Stimulated activated CD4-positive, alpha-beta T cell treated with anti-CD3 and anti-CD28 coated beads, TNF-alpha, amount 100 ng/mL, for 1 hour (primary cell): ENCODE data around the gene DNM2.

Experiments
- DNase-seq, 3 donors: peaks; one replicate each; pipeline ENCODE4 v3.0.0-alpha.2; 2020; ENCODE audit warnings: low read depth in 3 of 3, low spot score in 1 of 3

Gene DNM2

DNA sequence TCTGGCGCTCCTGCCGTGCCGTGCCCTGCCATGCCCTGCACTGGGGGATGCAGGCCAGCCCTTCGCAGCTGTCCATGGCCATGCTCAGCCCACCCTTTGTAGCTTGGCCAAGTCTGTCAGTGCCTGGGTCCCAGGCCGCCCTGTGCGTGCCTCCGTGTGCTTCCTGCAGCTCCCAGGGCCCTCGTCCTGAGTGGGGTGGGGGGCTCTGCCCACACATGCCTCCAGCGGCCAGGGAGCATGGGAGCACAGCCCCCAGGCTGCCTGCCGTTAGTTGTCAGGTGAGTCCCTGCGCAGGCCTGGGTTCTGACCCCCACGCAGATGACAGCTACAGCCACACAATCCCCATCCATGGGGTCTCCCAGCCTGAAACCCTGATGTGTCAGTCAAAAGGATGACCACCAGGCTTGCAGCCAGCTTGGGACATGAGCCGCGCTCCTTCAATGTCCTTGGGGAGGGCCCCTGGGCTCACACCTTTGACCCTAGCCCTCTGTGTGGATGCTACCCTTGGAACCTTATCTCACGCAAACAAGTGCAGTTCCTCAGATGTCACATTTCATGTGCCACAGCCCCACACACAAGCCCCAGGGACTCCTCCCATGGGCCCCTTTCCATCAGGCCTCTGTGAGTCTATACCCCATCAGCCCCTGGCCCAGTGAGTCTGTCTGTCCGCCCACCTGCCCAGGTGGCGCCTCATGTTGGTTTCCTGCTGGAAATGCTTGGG, 93.7 kb downstream of the DNM2 start:
- no peak for DNase-seq

DNA sequence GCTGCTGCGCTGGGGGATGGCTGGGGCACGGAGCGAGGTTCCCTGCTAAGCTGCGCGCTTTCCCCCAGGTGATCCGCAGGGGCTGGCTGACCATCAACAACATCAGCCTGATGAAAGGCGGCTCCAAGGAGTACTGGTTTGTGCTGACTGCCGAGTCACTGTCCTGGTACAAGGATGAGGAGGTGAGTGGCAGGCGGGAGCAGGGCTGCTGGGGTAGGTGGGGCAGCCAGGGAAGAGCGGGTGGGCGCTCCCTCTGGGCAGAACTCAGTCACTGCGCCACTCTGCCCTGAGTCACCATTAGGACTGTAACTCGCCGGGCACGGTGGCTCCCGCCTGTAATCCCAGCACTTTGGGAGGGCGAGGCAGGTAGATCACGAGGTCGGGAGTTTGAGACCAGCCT, 94.3 kb downstream of the DNM2 start:
- no peak for DNase-seq

GRCh38 chr19:10812902-10813404, 95.1 kb downstream of the DNM2 start:
- DNase-seq, result no peak

- no peak for DNase-seq
Observed at GRCh38 chr19:10815007-10815536, 97.2 kb downstream of the DNM2 start.

DNA sequence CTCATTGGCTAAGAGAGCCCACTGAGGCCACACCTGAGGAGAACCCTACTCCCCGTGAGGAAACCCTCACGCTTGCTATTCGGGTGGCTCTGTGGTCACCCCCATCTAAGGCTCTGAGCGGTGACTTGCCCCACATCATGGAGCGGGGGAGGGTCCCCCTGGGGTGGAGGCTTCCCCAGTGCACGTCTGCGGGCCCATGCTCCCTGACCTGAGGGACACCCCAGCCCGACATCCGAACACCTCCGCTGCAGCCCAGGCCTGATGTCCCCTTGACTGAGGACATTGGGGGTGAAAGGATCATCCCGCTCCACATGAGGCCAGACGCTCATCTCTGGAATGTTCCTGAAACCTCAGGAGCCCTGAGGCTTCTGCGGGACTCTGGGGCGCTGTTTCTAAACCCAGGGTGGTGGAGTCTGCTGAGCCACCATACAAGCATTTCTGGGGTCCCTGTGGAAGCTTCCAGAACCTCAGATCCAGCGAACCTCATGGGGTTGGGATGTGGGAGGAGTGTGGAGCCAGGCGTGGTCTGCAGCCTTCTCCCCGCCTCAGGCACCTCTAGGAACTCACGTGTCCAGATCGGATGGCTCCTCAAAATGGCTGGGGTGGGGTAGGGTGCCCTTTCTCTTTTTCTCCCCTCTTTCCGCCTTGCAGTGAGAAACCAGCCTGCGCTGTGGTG, 98.2 kb downstream of the DNM2 start:
- no peak for DNase-seq

DNA sequence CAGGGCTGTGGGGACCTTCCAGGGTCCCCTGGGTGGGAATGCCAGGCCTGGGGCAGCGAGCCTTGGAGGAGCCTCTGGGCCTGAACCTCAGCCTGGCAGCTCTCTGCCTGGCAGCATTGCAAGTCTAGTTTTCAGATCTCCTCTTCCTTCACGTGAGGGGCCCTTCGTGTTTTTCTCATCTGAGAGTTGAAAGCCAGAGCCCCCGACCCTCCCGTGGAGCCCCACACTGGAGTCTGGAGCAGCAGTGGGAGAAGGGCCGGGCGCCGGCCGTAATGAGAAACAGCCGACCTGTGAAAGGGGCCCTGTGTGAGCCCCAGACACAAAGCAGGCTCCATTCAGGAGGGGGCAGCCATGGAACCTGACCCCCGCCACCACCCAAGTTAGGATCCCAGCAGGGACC, 98.8 kb downstream of the DNM2 start:
- no peak for DNase-seq

DNA sequence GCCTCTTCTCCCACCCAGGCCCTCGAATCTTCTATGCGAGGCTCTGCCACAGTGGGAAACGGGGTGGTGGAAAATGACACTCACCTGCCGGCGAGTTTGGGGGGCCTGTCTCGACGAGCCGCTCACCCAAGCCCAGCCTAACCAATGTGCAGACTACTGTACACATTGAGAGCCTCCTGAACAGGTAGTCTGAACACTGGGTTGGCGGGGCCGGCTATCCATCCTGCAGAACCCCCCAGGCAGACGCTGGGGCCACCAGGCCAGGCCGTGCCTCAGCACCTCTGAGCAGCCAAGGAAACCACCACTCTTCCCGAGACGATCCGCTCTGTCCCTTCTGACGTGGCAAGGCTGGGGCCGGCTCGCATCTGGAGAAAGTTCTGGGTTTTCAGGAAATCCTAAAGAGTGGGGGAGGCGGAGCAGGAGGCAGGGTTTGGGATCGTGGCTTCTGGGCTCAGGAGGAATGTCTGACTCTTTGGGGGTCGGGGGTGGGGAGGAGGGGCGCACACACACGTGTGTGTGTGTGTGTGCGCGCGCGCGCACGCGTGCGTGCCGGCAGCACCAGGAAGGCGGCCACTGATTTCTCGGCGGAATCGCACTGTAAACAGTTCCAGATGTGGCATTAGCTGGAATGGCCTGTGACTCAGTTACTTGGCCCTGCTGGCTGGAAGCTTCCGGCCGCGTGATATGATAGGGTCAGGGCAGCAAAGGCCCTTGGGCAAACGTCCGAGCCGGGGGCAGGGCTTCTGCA, 99.6 kb downstream of the DNM2 start:
- no peak for DNase-seq

GRCh38 chr19:10818301-10819123, 100.6 kb downstream of the DNM2 start:
- no peak for DNase-seq

GRCh38 chr19:10819124-10820060, 101.5 kb downstream of the DNM2 start:
- DNase-seq, result no peak

GRCh38 chr19:10820173-10820572, 102.3 kb downstream of the DNM2 start:
- DNase-seq, result no peak

- no peak for DNase-seq
Observed at GRCh38 chr19:10823690-10824089, 105.8 kb downstream of the DNM2 start.

GRCh38 chr19:10826231-10826630, 108.4 kb downstream of the DNM2 start:
- no peak for DNase-seq

DNA sequence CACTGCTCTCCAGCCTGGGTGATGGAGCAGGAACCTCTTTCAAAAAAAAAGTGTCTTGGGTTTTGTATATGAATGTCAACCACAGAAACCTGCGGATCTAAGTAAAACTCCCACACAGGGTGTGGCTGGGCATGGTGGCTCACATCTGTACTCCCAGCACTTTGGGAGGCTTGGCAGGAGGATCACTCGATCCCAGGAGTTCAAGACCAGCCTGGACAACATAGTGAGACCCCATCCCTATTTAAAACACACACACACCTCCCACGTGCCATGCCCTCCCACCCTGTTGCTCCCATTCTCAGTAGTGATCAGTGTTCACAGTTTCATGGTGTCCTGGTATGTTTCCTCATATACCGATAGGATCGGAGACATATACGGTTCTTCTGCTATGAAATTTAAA, 109.0 kb downstream of the DNM2 start:
- DNase-seq, result no peak

DNA sequence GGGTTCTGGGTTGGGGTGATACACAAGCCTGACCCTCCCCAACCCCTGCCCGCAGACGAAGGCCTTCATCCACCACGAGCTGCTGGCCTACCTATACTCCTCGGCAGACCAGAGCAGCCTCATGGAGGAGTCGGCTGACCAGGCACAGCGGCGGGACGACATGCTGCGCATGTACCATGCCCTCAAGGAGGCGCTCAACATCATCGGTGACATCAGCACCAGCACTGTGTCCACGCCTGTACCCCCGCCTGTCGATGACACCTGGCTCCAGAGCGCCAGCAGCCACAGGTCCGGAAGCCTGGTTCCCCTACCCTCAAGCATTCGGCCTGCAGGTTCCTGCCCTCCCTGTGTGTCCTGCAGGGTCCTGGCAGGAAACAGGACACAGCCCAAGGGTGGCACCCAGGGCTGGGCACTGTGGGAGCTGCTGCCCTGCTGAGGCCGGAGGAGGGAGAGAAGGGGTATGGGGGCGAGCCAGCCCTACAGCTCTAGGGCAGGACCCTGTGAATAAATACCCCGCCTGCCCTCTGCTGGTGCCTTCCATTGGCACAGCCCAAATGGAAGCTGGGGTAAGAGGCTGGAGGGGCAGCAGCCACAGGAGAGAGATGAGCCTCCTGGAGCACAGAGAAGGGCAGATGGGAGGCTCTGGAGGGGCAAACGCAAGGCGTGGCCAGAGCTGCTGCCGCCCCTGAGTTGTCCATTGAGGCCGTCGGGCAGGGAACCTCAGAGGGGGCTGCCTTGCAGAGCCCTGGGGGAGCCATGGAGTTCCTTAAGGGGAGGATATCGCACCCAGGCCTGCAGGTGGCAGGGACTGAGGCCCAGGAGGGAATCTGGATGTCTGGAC, 111.3 kb downstream of the DNM2 start:
- DNase-seq, result no peak

DNA sequence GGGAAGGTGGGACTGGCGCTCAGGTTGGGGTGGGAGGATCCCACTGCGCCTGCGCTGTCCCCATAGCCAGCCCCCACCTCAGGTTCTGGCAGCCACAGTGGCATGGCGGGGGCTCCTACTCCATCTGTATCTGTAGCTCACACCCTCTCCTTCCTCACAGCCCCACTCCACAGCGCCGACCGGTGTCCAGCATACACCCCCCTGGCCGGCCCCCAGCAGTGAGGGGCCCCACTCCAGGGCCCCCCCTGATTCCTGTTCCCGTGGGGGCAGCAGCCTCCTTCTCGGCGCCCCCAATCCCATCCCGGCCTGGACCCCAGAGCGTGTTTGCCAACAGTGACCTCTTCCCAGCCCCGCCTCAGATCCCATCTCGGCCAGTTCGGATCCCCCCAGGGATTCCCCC, 112.1 kb downstream of the DNM2 start:
- no peak for DNase-seq

- DNase-seq, result no peak
Observed at GRCh38 chr19:10830370-10830769, 112.5 kb downstream of the DNM2 start.

DNA sequence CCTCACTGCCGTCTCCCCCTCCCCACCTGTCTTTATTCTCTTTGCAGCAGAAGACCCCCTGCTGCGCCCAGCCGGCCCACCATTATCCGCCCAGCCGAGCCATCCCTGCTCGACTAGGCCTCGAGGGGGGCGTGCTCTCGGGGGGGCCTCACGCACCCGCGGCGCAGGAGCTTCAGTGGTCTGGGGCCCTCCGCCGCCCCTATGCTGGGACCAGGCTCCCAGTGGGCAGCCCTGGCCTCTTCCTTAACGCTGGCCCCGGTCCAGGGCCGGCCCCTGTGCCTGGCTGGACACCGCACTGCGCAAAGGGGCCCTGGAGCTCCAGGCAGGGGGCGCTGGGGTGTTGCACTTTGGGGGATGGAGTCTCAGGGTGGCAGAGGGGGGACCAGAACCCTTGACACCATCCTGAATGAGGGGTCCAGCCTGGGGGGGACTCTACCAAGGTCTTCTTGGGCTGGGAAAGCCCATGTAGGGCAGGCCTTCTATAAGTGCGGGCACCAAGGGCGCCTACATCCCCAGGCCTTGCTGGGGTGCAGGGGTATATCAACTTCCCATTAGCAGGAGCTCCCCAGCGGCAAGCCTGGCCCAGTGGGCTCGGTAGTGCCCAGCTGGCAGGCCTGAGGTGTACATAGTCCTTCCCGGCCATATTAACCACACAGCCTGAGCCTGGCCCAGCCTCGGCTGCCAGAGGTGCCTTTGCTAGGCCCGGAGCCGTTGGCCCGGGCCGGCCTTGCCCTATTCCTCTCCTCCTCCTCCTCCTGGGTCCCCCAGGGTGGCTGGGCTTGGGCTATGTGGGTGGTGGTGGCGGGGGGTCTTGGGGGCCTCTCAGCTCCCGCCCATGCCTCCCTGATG, 113.3 kb downstream of the DNM2 start:
- no peak for DNase-seq
